ENCODE data around the gene MR1.

Gene MR1

DNA sequence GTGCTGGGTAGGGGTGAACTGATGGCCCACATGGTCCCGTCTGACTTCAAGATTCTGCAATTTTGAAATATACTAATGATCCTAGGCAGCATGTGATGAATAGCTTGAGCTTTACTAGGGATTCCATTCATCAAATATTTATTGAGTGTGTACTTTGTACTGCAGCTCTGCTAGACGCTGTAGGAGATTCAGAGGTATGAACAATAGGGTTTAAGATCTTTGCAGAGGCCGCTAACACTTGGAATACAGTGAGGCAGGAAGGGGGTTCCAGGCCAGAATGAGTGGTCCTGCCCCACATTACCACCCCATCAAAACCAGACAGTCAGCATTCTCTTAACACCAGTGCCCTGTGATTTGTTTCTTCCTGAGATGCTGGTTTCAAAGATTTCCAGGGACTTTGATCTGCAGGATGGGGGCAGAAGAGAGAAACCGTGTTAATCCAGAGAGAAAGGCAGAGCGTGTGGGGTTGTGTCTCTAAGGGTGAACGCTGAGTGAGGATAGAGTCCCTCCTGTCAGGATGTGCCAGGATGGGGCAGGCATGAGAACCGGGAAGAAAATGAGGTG, 74.6 kb downstream of the MR1 start:
- no peak for DNase-seq (ENCODE audit: low spot score)

GRCh38 chr1:181110013-181110412, 76.2 kb downstream of the MR1 start:
- no peak for DNase-seq (ENCODE audit: low spot score)
